HG03039 (cell line): ENCODE results near the gene DMD.
"Not testable (repeated sequence)": the region's sequence is repeated elsewhere in the genome, so short reads cannot be mapped to it uniquely, and the experiment has no call there.

ENCODE experiments used
- ATAC-seq: cut with Tn5 transposase; IDR thresholded peaks from one replicate; pipeline ENCODE4 v1.9.1; 2021; ENCODE audit warnings: mild to moderate bottlenecking, moderate library complexity; ENCODE audit not compliant: unreplicated experiment

The DMD gene

GRCh38 chrX:32867781-32868523, 343.4 kb downstream of the DMD start:
- no peak for ATAC-seq

- ATAC-seq, result no peak
Measured at GRCh38 chrX:32852203-32852602, 359.1 kb downstream of the DMD start.

GRCh38 chrX:32851556-32851955, 359.8 kb downstream of the DMD start:
- no peak for ATAC-seq

DNA sequence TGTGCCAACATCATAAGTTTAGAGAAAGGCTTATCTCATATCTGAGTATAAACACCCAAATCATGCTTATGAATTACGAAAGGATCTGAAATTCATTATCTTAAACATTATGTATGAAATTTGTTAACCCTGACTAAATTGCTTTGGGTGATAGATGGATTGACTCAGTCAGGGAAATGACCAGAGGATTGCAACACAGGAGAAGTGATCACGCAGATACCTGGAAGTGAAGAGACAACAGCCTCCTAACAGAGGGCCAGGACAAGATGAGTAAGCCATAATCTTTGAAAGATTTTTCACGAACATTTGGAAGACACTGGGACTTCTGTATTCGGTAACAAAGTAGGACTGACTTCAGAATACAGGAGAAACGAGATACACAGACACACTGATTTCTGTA, 363.4 kb downstream of the DMD start:
- ATAC-seq, result no peak

GRCh38 chrX:32842053-32842452, 369.3 kb downstream of the DMD start:
- no peak for ATAC-seq

- no peak for ATAC-seq
Measured at GRCh38 chrX:32839781-32840180, 371.6 kb downstream of the DMD start.

- ATAC-seq, result no peak
Measured at GRCh38 chrX:32825009-32825408, 386.3 kb downstream of the DMD start.

DNA sequence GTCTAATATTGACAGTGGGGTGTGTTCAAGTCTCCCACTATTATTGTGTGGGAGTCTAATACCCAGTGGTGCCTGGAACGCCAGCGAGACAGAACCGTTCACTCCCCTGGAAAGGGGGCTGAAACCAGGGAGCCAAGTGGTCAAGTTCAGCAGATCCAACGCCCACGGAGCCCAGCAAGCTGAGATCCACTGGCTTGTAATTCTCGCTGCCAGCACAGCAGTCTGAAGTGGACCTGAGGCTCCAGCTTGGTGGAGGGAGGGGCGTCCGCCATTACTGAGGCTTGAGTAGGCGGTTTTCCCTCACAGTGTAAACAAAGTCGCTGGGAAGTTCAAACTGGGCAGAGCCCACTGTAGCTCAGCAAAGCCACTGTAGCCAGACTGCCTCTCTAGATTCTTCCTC, 407.3 kb downstream of the DMD start:
- no peak for ATAC-seq

DNA sequence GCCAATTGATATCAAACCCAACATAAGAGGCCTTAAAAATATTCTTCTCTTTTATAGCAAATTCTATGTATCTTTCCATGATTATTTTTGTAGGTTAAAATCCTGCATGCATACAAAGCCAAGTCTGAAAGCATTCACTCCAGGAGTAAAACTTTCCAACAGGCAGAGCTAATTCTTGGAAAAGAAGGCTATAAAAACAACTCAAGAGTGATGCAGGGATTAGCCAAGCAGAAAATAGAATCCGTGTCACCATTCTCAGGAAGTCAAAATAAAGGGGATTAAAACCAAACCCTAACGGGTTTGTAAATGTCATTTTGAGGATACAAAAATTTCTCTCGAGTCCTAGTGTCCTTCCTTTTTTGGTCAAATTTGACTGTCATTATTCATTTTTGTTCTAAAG, 412.4 kb downstream of the DMD start:
- ATAC-seq, result no peak

- no peak for ATAC-seq
Measured at GRCh38 chrX:32788936-32789335, 422.4 kb downstream of the DMD start.

- no peak for ATAC-seq
Measured at GRCh38 chrX:32780109-32780508, 431.2 kb downstream of the DMD start.

- no peak for ATAC-seq
Measured at GRCh38 chrX:32778965-32779364, 432.4 kb downstream of the DMD start.

GRCh38 chrX:32774966-32775365, 436.4 kb downstream of the DMD start:
- ATAC-seq, result no peak

DNA sequence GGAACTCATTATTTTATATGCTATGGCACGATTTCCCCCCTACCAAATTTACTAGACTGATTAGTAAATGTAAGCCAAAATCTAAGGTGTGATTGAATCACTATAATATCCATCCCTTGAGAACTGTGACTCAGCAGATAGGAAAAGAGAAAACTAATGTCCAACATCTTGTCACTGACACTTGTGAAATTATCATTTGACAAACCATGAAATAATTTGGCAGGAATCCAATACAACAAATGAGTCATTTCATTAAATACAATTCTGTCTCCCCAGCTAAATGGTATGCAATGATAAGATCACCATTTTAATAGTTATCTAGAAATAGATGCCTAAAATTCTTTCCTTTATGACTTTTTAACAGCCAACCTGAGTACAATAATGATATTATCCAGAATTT, 462.3 kb downstream of the DMD start:
- ATAC-seq, result no peak

DNA sequence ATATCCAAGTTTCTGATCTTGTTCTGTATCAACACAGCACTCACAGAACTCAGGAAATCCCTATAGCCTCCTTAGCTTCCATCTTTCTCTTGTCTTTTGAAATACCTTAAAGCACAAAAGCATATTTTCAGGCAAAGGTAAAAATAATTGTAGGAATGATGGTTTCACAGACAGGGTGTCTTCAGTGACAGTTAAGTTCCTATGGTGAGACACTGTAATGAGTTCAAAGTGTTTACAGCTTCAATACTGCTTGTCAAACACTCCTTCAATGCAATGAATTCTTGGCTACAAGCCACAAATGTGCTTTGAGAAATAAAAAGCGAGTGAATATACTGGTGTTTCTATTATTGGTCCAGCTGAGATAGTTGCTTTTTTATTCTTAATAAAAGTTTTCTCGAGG, 466.0 kb downstream of the DMD start:
- ATAC-seq, result no peak

DNA sequence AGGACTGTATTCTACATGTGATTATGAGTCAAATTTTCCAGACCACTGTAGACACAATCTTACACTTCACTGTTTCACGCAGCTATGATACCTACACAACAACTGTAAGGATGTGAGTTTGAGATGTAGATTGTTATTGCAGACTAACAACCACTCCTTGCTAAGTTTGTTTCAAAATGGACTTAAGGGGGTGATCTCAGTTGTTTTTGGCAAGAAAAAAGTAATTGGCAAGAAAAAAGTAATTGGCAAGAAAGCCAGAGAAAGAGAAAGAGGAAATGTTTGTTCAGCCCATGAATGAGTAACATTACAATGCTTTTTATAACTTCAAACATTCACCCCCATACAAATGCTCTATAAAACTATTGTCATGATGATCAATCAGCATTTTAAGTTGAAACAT, 466.4 kb downstream of the DMD start:
- no peak for ATAC-seq

DNA sequence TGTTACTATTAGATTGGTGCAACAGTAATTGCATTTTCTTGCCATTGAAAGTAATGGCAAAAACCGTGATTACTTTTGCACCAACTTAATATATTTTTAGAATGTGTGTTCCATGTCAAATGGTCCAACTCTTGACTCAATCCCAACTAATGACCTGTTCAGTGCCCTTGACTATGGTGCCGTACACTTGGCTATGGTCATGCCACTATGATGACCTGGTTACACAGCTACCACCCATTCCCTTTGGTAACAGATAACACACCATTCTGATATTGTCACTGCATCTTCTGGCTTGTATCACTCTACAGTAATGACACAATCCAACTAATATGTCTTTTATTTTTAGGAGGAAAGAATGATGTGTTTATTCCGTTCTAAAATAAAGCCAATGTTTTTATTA, 469.4 kb downstream of the DMD start:
- no peak for ATAC-seq

- no peak for ATAC-seq
Measured at GRCh38 chrX:32708542-32708941, 502.8 kb downstream of the DMD start.

GRCh38 chrX:32705385-32705784, 506.0 kb downstream of the DMD start:
- not testable (repeated sequence) for ATAC-seq

GRCh38 chrX:32687379-32687778, 524.0 kb downstream of the DMD start:
- ATAC-seq, result no peak

- ATAC-seq, result no peak
Measured at GRCh38 chrX:32678487-32678886, 532.9 kb downstream of the DMD start.

DNA sequence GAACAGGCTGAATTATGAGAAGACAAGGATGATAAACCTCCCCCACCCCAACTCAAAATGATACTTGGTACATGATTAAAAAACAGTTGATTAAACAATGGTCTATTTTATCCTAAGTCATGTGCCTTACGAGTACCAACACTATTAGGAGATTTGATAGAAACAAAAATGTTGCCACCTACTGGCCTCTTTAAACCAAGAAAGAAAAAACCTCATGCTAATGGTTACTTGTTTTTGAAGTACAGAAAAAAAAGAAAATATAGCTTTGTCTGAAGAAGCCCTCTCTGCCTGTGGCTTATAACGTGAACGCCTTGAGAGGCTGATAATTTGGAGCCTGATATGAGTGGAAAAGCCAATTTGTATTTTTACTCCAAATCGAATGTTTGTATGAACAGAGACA, 538.2 kb downstream of the DMD start:
- no peak for ATAC-seq

DNA sequence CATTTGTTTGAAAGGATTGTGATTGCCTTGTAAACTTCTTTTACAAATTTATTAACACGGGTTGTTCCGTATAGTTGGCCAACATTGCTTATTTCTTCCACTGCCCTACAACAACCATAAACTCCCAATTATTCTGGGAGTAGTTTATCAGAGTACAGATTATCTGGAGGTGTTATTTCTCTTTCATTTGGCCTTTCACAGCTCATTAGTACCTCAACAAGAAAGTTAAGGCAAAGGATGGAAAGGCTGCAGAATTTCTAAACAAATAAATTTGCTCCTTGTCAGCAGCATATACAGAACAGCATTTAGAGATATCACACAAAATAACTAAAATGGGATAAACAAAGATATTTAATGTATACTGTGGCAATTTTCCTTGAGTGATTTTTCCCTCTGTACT, 548.8 kb downstream of the DMD start:
- no peak for ATAC-seq
